ENCODE measurements around the gene SLC2A6. TPM values are rescaled to one million over a fixed set of nuclear protein-coding genes. Genes with fewer than 3 reads are reported as not detected.

SLC2A6 gene
- total and polyA plus RNA-seq, 2 donors (not counting 1 experiment from before 2014, with no cell fraction given), result 7.6 to 9.1 TPM

DNA sequence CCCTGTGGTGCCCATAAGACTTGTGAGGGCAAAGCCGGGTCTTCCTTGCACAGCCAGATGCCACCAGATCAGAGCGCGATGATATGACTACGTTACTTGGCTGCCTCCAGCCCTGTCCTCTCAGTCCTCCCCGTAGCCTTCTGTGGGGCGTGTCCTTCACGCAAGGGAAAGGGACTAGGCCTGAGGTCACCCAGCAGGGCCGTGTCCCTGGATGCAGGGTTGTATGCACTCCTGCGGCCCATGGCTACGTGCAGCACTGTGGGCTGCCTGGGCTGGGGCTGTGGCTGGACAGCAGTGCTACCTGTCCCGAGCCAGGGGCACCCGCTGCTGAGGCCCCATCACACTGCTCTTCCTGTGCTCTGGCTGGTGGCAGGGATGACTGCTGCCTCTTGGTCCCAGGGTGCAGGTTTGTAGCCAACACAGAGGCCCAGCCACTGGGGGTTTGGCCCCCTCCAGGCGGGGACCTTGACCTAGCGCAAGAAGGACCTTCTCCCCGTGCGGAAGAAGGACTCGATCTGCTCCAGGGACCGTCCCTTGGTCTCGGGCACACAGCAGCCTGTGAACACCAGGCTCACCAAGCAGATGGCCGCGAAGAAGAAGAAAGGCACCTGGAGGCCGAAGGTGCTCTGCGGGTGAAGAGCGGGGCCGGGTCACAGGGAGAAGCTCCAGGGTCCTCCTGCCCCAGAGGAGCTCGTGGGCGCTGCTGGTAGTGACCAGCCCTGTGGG lies 7.2 kb downstream of the SLC2A6 start:
- Histone ChIP-seq H3K4me3 (replicated peaks in 1 of 4; ENCODE audit: control extremely low read depth in 1 of 4, insufficient read depth in 1 of 4, low read depth in 3 of 4, low read length in 4 of 4) (no peak overlapping the region), H3K4me2 (ENCODE audit: extremely low read depth, insufficient read depth, low read length) (no peak overlapping the region), H3K9ac (ENCODE audit: insufficient read depth, low read length) (no peak overlapping the region), H3K4me1 (ENCODE audit: control insufficient read depth, extremely low read depth, insufficient read depth, low read length) (no peaks in the 10 kb centered on the region), H2AFZ (ENCODE audit: low read length) (no peak overlapping the region), H3K79me2 (ENCODE audit: control insufficient read depth, insufficient read depth, low read length) (no peaks in the 10 kb centered on the region), H4K20me1 (ENCODE audit: control insufficient read depth, extremely low read depth, insufficient read depth, low read length) (no peaks in the 10 kb centered on the region), H3K36me3 (ENCODE audit: control insufficient read depth, insufficient read depth, low read length) (peaks cover 12% of the 10 kb centered on the region), H3K9me3 (ENCODE audit: control insufficient read depth, insufficient read depth, low read depth, low read length) (no peaks in the 10 kb centered on the region), H3K27ac (ENCODE audit: insufficient read depth, low read length) (no peak overlapping the region), H3K27me3 (ENCODE audit: control insufficient read depth, insufficient read depth, low read length) (no peaks in the 10 kb centered on the region)
- DNase-seq (ENCODE audit: low read depth in 2 of 2), result no peak
- TF ChIP-seq EZH2 (IDR thresholded peaks at IDR 0.05; ENCODE audit: low read length, missing control alignments), result no peak
- TF ChIP-seq, protein P1, sequence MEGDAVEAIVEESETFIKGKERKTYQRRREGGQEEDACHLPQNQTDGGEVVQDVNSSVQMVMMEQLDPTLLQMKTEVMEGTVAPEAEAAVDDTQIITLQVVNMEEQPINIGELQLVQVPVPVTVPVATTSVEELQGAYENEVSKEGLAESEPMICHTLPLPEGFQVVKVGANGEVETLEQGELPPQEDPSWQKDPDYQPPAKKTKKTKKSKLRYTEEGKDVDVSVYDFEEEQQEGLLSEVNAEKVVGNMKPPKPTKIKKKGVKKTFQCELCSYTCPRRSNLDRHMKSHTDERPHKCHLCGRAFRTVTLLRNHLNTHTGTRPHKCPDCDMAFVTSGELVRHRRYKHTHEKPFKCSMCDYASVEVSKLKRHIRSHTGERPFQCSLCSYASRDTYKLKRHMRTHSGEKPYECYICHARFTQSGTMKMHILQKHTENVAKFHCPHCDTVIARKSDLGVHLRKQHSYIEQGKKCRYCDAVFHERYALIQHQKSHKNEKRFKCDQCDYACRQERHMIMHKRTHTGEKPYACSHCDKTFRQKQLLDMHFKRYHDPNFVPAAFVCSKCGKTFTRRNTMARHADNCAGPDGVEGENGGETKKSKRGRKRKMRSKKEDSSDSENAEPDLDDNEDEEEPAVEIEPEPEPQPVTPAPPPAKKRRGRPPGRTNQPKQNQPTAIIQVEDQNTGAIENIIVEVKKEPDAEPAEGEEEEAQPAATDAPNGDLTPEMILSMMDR (conservative IDR thresholded peaks at IDR 0.05 in 1 of 2, IDR thresholded peaks at IDR 0.05 in 1 of 2; ENCODE audit: low read depth in 1 of 2, low read length in 2 of 2), result no peak

- no peak for TF ChIP-seq EZH2 (IDR thresholded peaks at IDR 0.05; ENCODE audit: low read length, missing control alignments)
- TF ChIP-seq, protein P1 (conservative IDR thresholded peaks at IDR 0.05 in 1 of 2, IDR thresholded peaks at IDR 0.05 in 1 of 2; ENCODE audit: low read depth in 1 of 2, low read length in 2 of 2), result no peak
- no peak overlapping the region for H3K4me2 ChIP-seq (ENCODE audit: extremely low read depth, insufficient read depth, low read length)
- no peak overlapping the region for H3K27ac ChIP-seq (ENCODE audit: insufficient read depth, low read length)
- no peak for DNase-seq (ENCODE audit: low read depth in 2 of 2)
- no peak overlapping the region for H3K4me3 ChIP-seq (replicated peaks in 1 of 4; ENCODE audit: control extremely low read depth in 1 of 4, insufficient read depth in 1 of 4, low read depth in 3 of 4, low read length in 4 of 4)
- H3K79me2 ChIP-seq (ENCODE audit: control insufficient read depth, insufficient read depth, low read length), result no peaks in the 10 kb centered on the region
- H3K9ac ChIP-seq (ENCODE audit: insufficient read depth, low read length), result no peak overlapping the region
- H4K20me1 ChIP-seq (ENCODE audit: control insufficient read depth, extremely low read depth, insufficient read depth, low read length), result no peaks in the 10 kb centered on the region
- peaks cover 12% of the 10 kb centered on the region for H3K36me3 ChIP-seq (ENCODE audit: control insufficient read depth, insufficient read depth, low read length)
- H3K9me3 ChIP-seq (ENCODE audit: control insufficient read depth, insufficient read depth, low read depth, low read length), result no peaks in the 10 kb centered on the region
- no peaks in the 10 kb centered on the region for H3K4me1 ChIP-seq (ENCODE audit: control insufficient read depth, extremely low read depth, insufficient read depth, low read length)
- no peaks in the 10 kb centered on the region for H3K27me3 ChIP-seq (ENCODE audit: control insufficient read depth, insufficient read depth, low read length)
- no peak overlapping the region for H2AFZ ChIP-seq (ENCODE audit: low read length)
Measured at GRCh38 chr9:133470988-133471387, 7.9 kb downstream of the SLC2A6 start.

DNA sequence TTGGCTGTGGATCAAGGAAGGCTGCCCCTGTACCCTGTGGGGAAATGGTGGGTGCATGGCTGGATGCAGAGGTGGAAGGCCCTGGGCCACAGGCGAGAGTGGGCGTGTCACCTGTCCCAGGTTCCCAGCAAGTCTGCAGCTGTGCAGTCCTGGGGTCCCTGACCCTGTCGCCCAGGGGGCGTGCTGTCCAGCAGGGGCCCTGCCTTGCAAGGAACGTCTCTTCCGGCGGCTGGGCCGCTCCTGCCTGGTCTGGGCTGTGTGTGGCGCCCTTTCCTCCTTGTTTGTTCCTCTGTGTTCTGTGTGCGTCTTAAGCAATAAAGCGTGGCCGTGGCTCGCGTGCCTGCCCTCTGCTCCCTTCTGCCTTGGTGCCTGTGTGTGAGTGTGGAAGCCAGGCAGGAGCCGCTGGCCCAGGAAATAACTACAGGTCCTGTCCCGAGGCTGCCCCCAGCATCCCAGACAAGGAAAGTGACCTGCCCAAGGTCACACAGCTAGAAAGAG lies 8.4 kb downstream of the SLC2A6 start:
- Histone ChIP-seq H3K79me2 (ENCODE audit: control insufficient read depth, insufficient read depth, low read length) (no peaks in the 10 kb centered on the region), H3K4me3 (replicated peaks in 1 of 4; ENCODE audit: control extremely low read depth in 1 of 4, insufficient read depth in 1 of 4, low read depth in 3 of 4, low read length in 4 of 4) (no peak overlapping the region), H3K4me2 (ENCODE audit: extremely low read depth, insufficient read depth, low read length) (no peak overlapping the region), H3K36me3 (ENCODE audit: control insufficient read depth, insufficient read depth, low read length) (peaks cover 10% of the 10 kb centered on the region), H3K9me3 (ENCODE audit: control insufficient read depth, insufficient read depth, low read depth, low read length) (no peaks in the 10 kb centered on the region), H4K20me1 (ENCODE audit: control insufficient read depth, extremely low read depth, insufficient read depth, low read length) (no peaks in the 10 kb centered on the region), H2AFZ (ENCODE audit: low read length) (no peak overlapping the region), H3K27me3 (ENCODE audit: control insufficient read depth, insufficient read depth, low read length) (no peaks in the 10 kb centered on the region), H3K4me1 (ENCODE audit: control insufficient read depth, extremely low read depth, insufficient read depth, low read length) (no peaks in the 10 kb centered on the region), H3K27ac (ENCODE audit: insufficient read depth, low read length) (no peak overlapping the region), H3K9ac (ENCODE audit: insufficient read depth, low read length) (no peak overlapping the region)
- DNase-seq (ENCODE audit: low read depth in 2 of 2), result no peak
- no peak for TF ChIP-seq EZH2 (IDR thresholded peaks at IDR 0.05; ENCODE audit: low read length, missing control alignments)
